HCT116 (cell line): Measurements from ENCODE around the gene SLC14A1. TPM values are rescaled to one million over a fixed set of nuclear protein-coding genes. Genes with fewer than 3 reads are reported as not detected.

Experiments
- ATAC-seq: fragments of 200-7000 bp; cut with Tn5 transposase; 2 replicates; pipeline ENCODE4 v1.9.1; 2020; ENCODE audit warnings: mild to moderate bottlenecking, moderate library complexity
- BruUV-seq: library from RNA; stranded (reverse); fragments of 400-500 nt; replicated peaks from 2 replicates; lab custom pipeline; 2021; lab: Mats Ljungman, UMichigan
- CTCF ChIA-PET: fragments of 300-600 bp; sonication (Branson Sonifier 250); formaldehyde crosslinking; loops from one replicate; lab custom pipeline; 2021; ENCODE audit warnings: antibody characterized with exemption; lab: Charles Lee
- POLR2A ChIA-PET: fragments of 300-600, 350-600 bp; sonication (Branson Sonifier 250); formaldehyde crosslinking; loops from one replicate; lab custom pipeline; 2021; ENCODE audit warnings: antibody characterized with exemption; lab: Charles Lee
- RAD21 ChIA-PET, 2 experiments: fragments of 300-600 bp; sonication (Branson Sonifier 250); formaldehyde crosslinking; loops; one replicate each; lab custom pipeline; 2023; ENCODE audit warnings: low total read pairs in 2 of 2; ENCODE audit not compliant: uncharacterized antibody in 2 of 2, unreplicated experiment in 2 of 2, low non-redundant PET in 1 of 2; lab: Charles Lee
- DNase-seq: peaks from one replicate; pipeline ENCODE4 v3.0.0-alpha.2; 2010; ENCODE audit warnings: low read depth, low spot score
- H2AFZ ChIP-seq: fragments of 200-600 bp; shearing (Covaris generic), sonication (generic); 2 replicates; pipeline ENCODE4 v1.6.1; 2017; ENCODE audit warnings: low read depth, mixed run types, mixed read lengths, antibody characterized with exemption, low read length; ENCODE audit not compliant: poor library complexity, severe bottlenecking
- H3K27ac ChIP-seq: 2 replicates; pipeline ENCODE4 v1.5.1; 2012; ENCODE audit warnings: low read depth, low read length
- H3K27me3 ChIP-seq: fragments of 200-600 bp; sonication (generic); 2 replicates; pipeline ENCODE4 v1.6.1; 2016; ENCODE audit warnings: mixed run types, low read length, mixed read lengths; ENCODE audit not compliant: insufficient read depth
- H3K36me3 ChIP-seq, 2 experiments: fragments of 200-500 bp in 1 of 2; fragments of 200-600 bp in 1 of 2; sonication (Bioruptor generic) in 1 of 2; sonication (generic) in 1 of 2; 2 replicates each; pipeline versions ENCODE4 v1.5.1 to v1.6.1; 2014 to 2016; ENCODE audit warnings: low read length in 2 of 2, inconsistent platforms in 1 of 2, mixed read lengths in 1 of 2, mixed run types in 1 of 2; ENCODE audit not compliant: insufficient read depth in 2 of 2, control insufficient read depth in 1 of 2
- H3K4me1 ChIP-seq, 2 experiments: fragments of 200-600 bp in 1 of 2; sonication (generic) in 1 of 2; 2 replicates each; pipeline versions ENCODE4 v1.5.1 to v1.6.1; 2012 to 2017; ENCODE audit warnings: low read length in 2 of 2, inconsistent platforms in 1 of 2, mild to moderate bottlenecking in 1 of 2, mixed read lengths in 1 of 2, mixed run types in 1 of 2, moderate library complexity in 1 of 2; ENCODE audit not compliant: insufficient read depth in 2 of 2, control insufficient read depth in 1 of 2
- H3K4me2 ChIP-seq: fragments of 200-600 bp; sonication (generic); 2 replicates; pipeline ENCODE4 v1.6.1; 2017; ENCODE audit warnings: mixed run types, low read length, mixed read lengths
- H3K4me3 ChIP-seq, 2 experiments: fragments of 200-600 bp in 1 of 2; sonication (generic) in 1 of 2; replicated peaks in 1 of 2; 2 replicates each; pipeline ENCODE4 v1.5.1; 2011 to 2016; ENCODE audit warnings: low read length in 2 of 2, control low read depth in 1 of 2, low read depth in 1 of 2, mild to moderate bottlenecking in 1 of 2, mixed read lengths in 1 of 2, mixed run types in 1 of 2
- H3K79me2 ChIP-seq: fragments of 200-600 bp; sonication (generic); 2 replicates; pipeline ENCODE4 v1.6.1; 2017; ENCODE audit warnings: mild to moderate bottlenecking, mixed run types, low read length, moderate library complexity, mixed read lengths; ENCODE audit not compliant: insufficient read depth
- H3K9ac ChIP-seq: fragments of 200-600 bp; sonication (generic); 2 replicates; pipeline ENCODE4 v1.6.1; 2016; ENCODE audit warnings: low read length, mixed read lengths
- H3K9me2 ChIP-seq: fragments of 200-600 bp; sonication (generic), shearing (Covaris generic); 2 replicates; pipeline ENCODE4 v1.6.1; 2017; ENCODE audit warnings: mixed run types, mild to moderate bottlenecking, moderate library complexity; ENCODE audit not compliant: insufficient read depth
- H3K9me3 ChIP-seq, 2 experiments: fragments of 200-500 bp in 1 of 2; fragments of 200-600 bp in 1 of 2; sonication (Bioruptor generic) in 1 of 2; sonication (generic) in 1 of 2; 2 replicates each; pipeline ENCODE4 v1.6.1; 2014 to 2017; ENCODE audit warnings: low read length in 2 of 2, mixed read lengths in 2 of 2, inconsistent platforms in 1 of 2, low read depth in 1 of 2, mild to moderate bottlenecking in 1 of 2, mixed run types in 1 of 2, moderate library complexity in 1 of 2; ENCODE audit not compliant: control insufficient read depth in 1 of 2, insufficient read depth in 1 of 2
- H4K20me1 ChIP-seq: fragments of 200-600 bp; sonication (generic), shearing (Covaris generic); 2 replicates; pipeline ENCODE4 v1.6.1; 2017; ENCODE audit warnings: mixed run types, mild to moderate bottlenecking, moderate library complexity; ENCODE audit not compliant: insufficient read depth
- ATF3 ChIP-seq: IDR thresholded peaks from 2 replicates; pipeline ENCODE4 v1.6.1; 2012
- CEBPB ChIP-seq: IDR thresholded peaks from 2 replicates; pipeline ENCODE4 v1.6.1; 2012; ENCODE audit warnings: low read depth
- CTCF ChIP-seq, 3 experiments: fragments of 200-600 bp in 1 of 3; sonication (generic) in 1 of 3; IDR thresholded peaks in 2 of 3; conservative IDR thresholded peaks in 1 of 3; 2 replicates each; pipeline ENCODE4 v1.5.1; 2012 to 2017; ENCODE audit warnings: low read depth in 2 of 3, low read length in 2 of 3, antibody characterized with exemption in 1 of 3, borderline replicate concordance in 1 of 3, control low read depth in 1 of 3, mild to moderate bottlenecking in 1 of 3, mixed read lengths in 1 of 3, mixed run types in 1 of 3, moderate library complexity in 1 of 3; ENCODE audit not compliant: insufficient read depth in 1 of 3
- EGR1 ChIP-seq: IDR thresholded peaks from 2 replicates; pipeline ENCODE4 v1.6.1; 2012; ENCODE audit warnings: low read depth
- ELF1 ChIP-seq: IDR thresholded peaks from 2 replicates; pipeline ENCODE4 v1.6.1; 2012; ENCODE audit warnings: low read depth, borderline replicate concordance
- EZH2 ChIP-seq: fragments of 200-600 bp; sonication (generic); IDR thresholded peaks from 2 replicates; pipeline ENCODE4 v1.6.1; 2017; ENCODE audit warnings: antibody characterized with exemption, mixed run types
- EZH2phosphoT487 ChIP-seq: fragments of 200-600 bp; IDR thresholded peaks from 2 replicates; pipeline ENCODE4 v1.6.1; 2018; ENCODE audit warnings: antibody characterized with exemption, borderline replicate concordance
- FOSL1 ChIP-seq: IDR thresholded peaks from 2 replicates; pipeline ENCODE4 v1.6.1; 2012; ENCODE audit warnings: low read depth
- JUND ChIP-seq: IDR thresholded peaks from 2 replicates; pipeline ENCODE4 v1.6.1; 2012
- MAX ChIP-seq: IDR thresholded peaks from 2 replicates; pipeline ENCODE4 v1.6.1; 2012
- POLR2AphosphoS5 ChIP-seq: IDR thresholded peaks from 2 replicates; pipeline ENCODE4 v1.6.1; 2011; ENCODE audit warnings: mild to moderate bottlenecking, low read depth, low read length, moderate library complexity
- RAD21 ChIP-seq: IDR thresholded peaks from 2 replicates; pipeline ENCODE4 v1.6.1; 2012; ENCODE audit warnings: low read depth, mild to moderate bottlenecking
- REST ChIP-seq: IDR thresholded peaks from 2 replicates; pipeline ENCODE4 v1.6.1; 2012; ENCODE audit warnings: low read depth
- SIN3A ChIP-seq: IDR thresholded peaks from 2 replicates; pipeline ENCODE4 v1.6.1; 2012; ENCODE audit warnings: low read depth
- SP1 ChIP-seq: IDR thresholded peaks from 2 replicates; pipeline ENCODE4 v1.6.1; 2012; ENCODE audit warnings: low read depth
- SRF ChIP-seq: IDR thresholded peaks from 2 replicates; pipeline ENCODE4 v1.6.1; 2012; ENCODE audit warnings: low read depth
- TCF7L2 ChIP-seq: IDR thresholded peaks from 2 replicates; pipeline ENCODE4 v1.7.0; 2011; ENCODE audit warnings: borderline replicate concordance, inconsistent platforms; ENCODE audit not compliant: insufficient read depth, insufficient read length; ENCODE audit errors: extremely low read depth
- YY1 ChIP-seq: IDR thresholded peaks from 2 replicates; pipeline ENCODE4 v1.6.1; 2011; ENCODE audit warnings: low read length, low read depth, moderate library complexity, mild to moderate bottlenecking; ENCODE audit not compliant: insufficient replicate concordance; ENCODE audit errors: extremely low read depth
- ZFX ChIP-seq: fragments of 450-650 bp; IDR thresholded peaks from 2 replicates; pipeline ENCODE4 v1.6.1; 2017
- ZNF274 ChIP-seq: fragments of 200-500 bp; sonication (Bioruptor generic); IDR thresholded peaks from 2 replicates; pipeline ENCODE4 v1.6.1; 2014; ENCODE audit warnings: mild to moderate bottlenecking, low read depth, low read length, inconsistent platforms
- intact Hi-C: fragments of 100-400 bp; cut with micrococcal nuclease; formaldehyde crosslinking; loops from 2 replicates; pipeline ENCODE4 v1.10.0; 2022
- total RNA-seq: library from RNA; stranded (reverse); gene quantifications from one replicate; pipeline ENCODE4 v1.2.1, GENCODE V29; 2021; ENCODE audit not compliant: unreplicated experiment

Gene SLC14A1
- total RNA-seq, 1 experiment from 2014 or later, result not detected

- Histone ChIP-seq H3K4me2 (no peak overlapping the region), H3K9me3 (no peaks in the 10 kb centered on the region), H3K4me3 (no peak overlapping the region), H2AFZ (no peak overlapping the region), H3K79me2 (no peaks in the 10 kb centered on the region), H4K20me1 (no peaks in the 10 kb centered on the region), H3K9ac (no peak overlapping the region), H3K36me3 (no peaks in the 10 kb centered on the region), H3K27me3 (no peaks in the 10 kb centered on the region), H3K9me2 (no peaks in the 10 kb centered on the region), H3K27ac (no peak overlapping the region), H3K4me1 (no peaks in the 10 kb centered on the region)
- intact Hi-C loops, result no loop called here
- ChIA-PET RAD21 (interaction anchor here in 1 of 2 experiments (0.5 kb wide), 1 partner anchor 124 kb away, joined by 3 read pairs; no protein-coding TSS in a partner anchor), POLR2A (no interaction called here), CTCF (no interaction called here)
- ATAC-seq (no peak), DNase-seq (no peak)
- no TSS peak for BruUV-seq
- TF ChIP-seq SRF (no peak), SIN3A (no peak), RAD21 (no peak), YY1 (no peak), MAX (no peak), EZH2phosphoT487 (no peak), ZFX (no peak), CTCF (IDR thresholded peaks at IDR 0.05 in 2 of 3, conservative IDR thresholded peaks at IDR 0.05 in 1 of 3; ENCODE audit: borderline replicate concordance in 1 of 3, insufficient read depth in 1 of 3, low read depth in 2 of 3, low read length in 2 of 3) (no peak), FOSL1 (no peak), SP1 (no peak), ATF3 (no peak), REST (no peak), ELF1 (no peak), TCF7L2 (no peak), POLR2AphosphoS5 (no peak), JUND (no peak), ZNF274 (no peak), EZH2 (no peak), CEBPB (no peak), EGR1 (no peak)
These were observed 29.3 kb downstream of the SLC14A1 start for GRCh38 chr18:45753286-45753685.
